HEK293T (cell line): ENCODE measurements around the gene CPSF4L.

Source experiments
- ARNT ChIP-seq: fragments of 450-650 bp; IDR thresholded peaks from 2 replicates; pipeline ENCODE4 v1.6.1; 2017; ENCODE audit warnings: mild to moderate bottlenecking
- BHLHE40 ChIP-seq: fragments of 450-650 bp; IDR thresholded peaks from 2 replicates; pipeline ENCODE4 v1.6.1; 2016; ENCODE audit warnings: mild to moderate bottlenecking, moderate library complexity, borderline replicate concordance
- FOXM1 ChIP-seq: fragments of 450-650 bp; IDR thresholded peaks from 2 replicates; pipeline ENCODE4 v1.6.1; 2017; ENCODE audit warnings: mild to moderate bottlenecking, borderline replicate concordance
- PKNOX1 ChIP-seq: fragments of 450-650 bp; IDR thresholded peaks from 2 replicates; pipeline ENCODE4 v1.6.1; 2016
- SP1 ChIP-seq: fragments of 450-650 bp; IDR thresholded peaks from 2 replicates; pipeline ENCODE4 v1.6.1; 2017
- TARDBP ChIP-seq: fragments of 450-650 bp; IDR thresholded peaks from 2 replicates; pipeline ENCODE4 v1.6.1; 2016

GRCh38 chr17:73224237-73224636, 37.4 kb downstream of the CPSF4L start:
- TF ChIP-seq SP1 (no peak), TARDBP (no peak), ARNT (no peak), FOXM1 (no peak), PKNOX1 (no peak), BHLHE40 (no peak)
